ENCODE results near the gene TSPAN5.

- TF ChIP-seq SMC3 (IDR thresholded peaks at IDR 0.05; ENCODE audit: low read depth, low read length): no peak
- no peak for TF ChIP-seq EP300 (IDR thresholded peaks at IDR 0.05; ENCODE audit: borderline replicate concordance in 1 of 2, low read depth in 1 of 2, low read length in 1 of 2)
- TF ChIP-seq IRF3 (IDR thresholded peaks at IDR 0.05; ENCODE audit: low read depth, low read length): no peak
- no peak for TF ChIP-seq CTCF (IDR thresholded peaks at IDR 0.05)
Measured at GRCh38 chr4:98615991-98616390, 42.4 kb downstream of the TSPAN5 start.

Measured in SK-N-SH (cell line).